Measurements from ENCODE around the gene PPFIBP1. TPM values are rescaled to one million over a fixed set of nuclear protein-coding genes. Genes with fewer than 3 reads are reported as not detected.

The PPFIBP1 gene
- total and polyA plus RNA-seq, 12 donors: 9.6 to 123 (median 74.3) TPM

- Histone ChIP-seq H3K27me3 (no peaks in the 10 kb centered on the region), H3K9me3 (replicated peaks in 1 of 3) (no peaks in the 10 kb centered on the region), H3K4me1 (replicated peaks in 1 of 2) (peaks cover 7 to 25% of the 10 kb centered on the region in 2 donors), H3K36me3 (replicated peaks in 1 of 2) (no peaks in the 10 kb centered on the region), H3K4me3 (no peak overlapping the region), H3K27ac (no peak overlapping the region)
- DNase-seq: no peak
- 93 to 97% (median 94%) methylated on average over 2 of the region's 2 CpGs for WGBS, 4 donors
- intact Hi-C loops (cut with DNase I): no loop called here
- no peak for TF ChIP-seq CTCF (IDR thresholded peaks at IDR 0.05)
- TF ChIP-seq POLR2A (IDR thresholded peaks at IDR 0.05): no peak
Observed at GRCh38 chr12:27566159-27566558, 42.2 kb downstream of the PPFIBP1 start.

DNA sequence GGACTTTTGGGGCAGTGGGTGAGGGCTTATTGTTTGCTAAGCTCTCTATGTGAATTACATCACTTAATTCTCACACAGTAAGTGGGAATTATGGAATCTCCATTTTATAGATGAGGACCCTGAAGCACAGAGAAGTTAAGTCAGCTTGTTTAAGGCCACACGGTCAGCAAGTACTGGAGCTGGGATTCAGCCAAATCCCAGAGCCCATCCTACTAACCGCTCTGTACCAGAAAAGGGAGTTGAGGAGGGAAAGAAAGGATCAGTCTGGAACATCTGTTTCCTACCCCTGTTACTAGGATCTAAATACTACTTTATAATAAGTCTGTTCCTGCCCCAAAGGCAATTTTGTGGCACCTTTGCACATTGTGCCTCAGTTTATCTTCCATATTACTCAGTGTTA is 42.6 kb downstream of the PPFIBP1 start:
- DNase-seq: no peak
- Histone ChIP-seq H3K9me3 (replicated peaks in 1 of 3) (no peaks in the 10 kb centered on the region), H3K27ac (no peak overlapping the region), H3K4me1 (replicated peaks in 1 of 2) (peaks cover 7 to 21% of the 10 kb centered on the region in 2 donors), H3K36me3 (replicated peaks in 1 of 2) (no peaks in the 10 kb centered on the region), H3K27me3 (no peaks in the 10 kb centered on the region), H3K4me3 (no peak overlapping the region)
- TF ChIP-seq POLR2A (IDR thresholded peaks at IDR 0.05): no peak
- no peak for TF ChIP-seq CTCF (IDR thresholded peaks at IDR 0.05)
- intact Hi-C loops (cut with DNase I): no loop called here
- 76 to 84% (median 82%) methylated on average over 2 of the region's 2 CpGs for WGBS, 4 donors

DNA sequence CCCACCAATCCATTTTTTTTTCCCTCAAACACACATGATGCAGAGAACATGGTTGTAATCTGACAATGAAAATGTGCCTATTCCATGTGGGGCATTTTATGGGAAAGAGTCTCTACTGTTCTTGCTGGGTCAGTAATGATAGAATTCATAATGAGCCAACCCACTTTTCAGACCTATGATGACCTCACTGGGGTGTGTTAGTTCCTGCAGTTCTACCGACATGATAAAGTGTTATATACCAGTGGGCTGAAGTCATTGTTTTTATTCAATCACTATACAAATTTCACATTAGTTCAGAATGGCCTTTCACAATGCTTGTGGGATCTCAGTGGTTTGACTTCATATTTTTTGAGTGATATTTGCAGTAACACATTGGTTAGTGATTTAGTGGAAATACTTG is 47.5 kb downstream of the PPFIBP1 start:
- WGBS, 4 donors: 60 to 86% (median 66%) methylated on average over 1 of the region's 1 CpG
- H3K27ac ChIP-seq: no peak overlapping the region
- intact Hi-C loops (cut with DNase I): no loop called here
- H3K4me3 ChIP-seq: no peak overlapping the region
- no peaks in the 10 kb centered on the region for H3K27me3 ChIP-seq
- DNase-seq: no peak
- TF ChIP-seq CTCF (IDR thresholded peaks at IDR 0.05): no peak
- TF ChIP-seq POLR2A (IDR thresholded peaks at IDR 0.05): no peak
- no peaks in the 10 kb centered on the region for H3K36me3 ChIP-seq (replicated peaks in 1 of 2)
- H3K9me3 ChIP-seq (replicated peaks in 1 of 3): no peaks in the 10 kb centered on the region
- peaks cover 0 to 19% of the 10 kb centered on the region in 2 donors for H3K4me1 ChIP-seq (replicated peaks in 1 of 2)

DNA sequence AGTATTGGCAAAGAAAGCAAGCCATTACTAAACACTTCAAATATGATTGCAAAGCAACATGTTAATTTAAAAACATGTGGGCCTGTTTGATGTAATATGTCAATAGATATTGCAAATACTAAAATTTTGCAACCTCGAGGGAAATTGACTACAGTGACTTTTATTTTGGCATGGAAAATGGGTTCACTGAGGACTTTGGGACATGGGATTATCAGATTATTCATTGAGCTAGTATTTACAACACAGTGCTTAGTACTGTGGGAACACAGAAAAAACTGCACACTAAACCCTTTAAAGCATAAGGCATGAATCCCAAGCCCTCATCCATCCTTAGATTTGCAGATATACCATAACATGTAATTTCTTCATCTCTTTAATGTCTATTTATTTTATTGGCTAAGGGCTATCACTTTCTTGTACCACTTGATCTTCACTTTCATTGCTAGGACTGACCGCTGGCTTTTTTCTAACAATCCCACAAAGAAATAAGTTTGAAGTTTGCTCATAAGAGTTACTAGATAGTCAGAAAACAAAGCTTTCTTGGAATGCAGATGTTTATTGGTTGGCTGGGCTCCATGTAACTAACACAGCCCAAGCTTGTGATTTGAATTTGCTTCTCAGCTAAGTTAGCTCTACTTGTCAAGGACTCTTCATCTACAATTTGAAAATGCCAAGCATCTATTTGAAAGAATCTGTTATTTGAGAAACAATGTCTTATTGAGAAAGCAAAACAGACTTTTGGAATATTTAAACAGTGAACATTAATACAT is 48.7 kb downstream of the PPFIBP1 start:
- peaks cover 0 to 19% of the 10 kb centered on the region in 2 donors for H3K4me1 ChIP-seq (replicated peaks in 1 of 2)
- TF ChIP-seq CTCF (IDR thresholded peaks at IDR 0.05) (no peak), POLR2A (IDR thresholded peaks at IDR 0.05) (no peak)
- no peak for DNase-seq
- no peaks in the 10 kb centered on the region for H3K36me3 ChIP-seq (replicated peaks in 1 of 2)
- intact Hi-C loops (cut with DNase I): no loop called here
- no peak overlapping the region for H3K4me3 ChIP-seq
- H3K27ac ChIP-seq: no peak overlapping the region
- 82 to 90% (median 84%) methylated on average over 2 of the region's 2 CpGs for WGBS, 4 donors
- no peaks in the 10 kb centered on the region for H3K9me3 ChIP-seq (replicated peaks in 1 of 3)
- H3K27me3 ChIP-seq: no peaks in the 10 kb centered on the region
